HG03095 (cell line): ENCODE results near the gene AGBL5.
"Not testable (repeated sequence)": the region's sequence is repeated elsewhere in the genome, so short reads cannot be mapped to it uniquely, and the experiment has no call there.

Experiments used
- ATAC-seq: cut with Tn5 transposase; IDR thresholded peaks from one replicate; pipeline ENCODE4 v1.9.1; 2021; ENCODE audit warnings: moderate library complexity; ENCODE audit not compliant: unreplicated experiment

Gene AGBL5

GRCh38 chr2:27051902-27052645 is 606 bp downstream of the AGBL5 start:
- ATAC-seq: peak; percentile 0

DNA sequence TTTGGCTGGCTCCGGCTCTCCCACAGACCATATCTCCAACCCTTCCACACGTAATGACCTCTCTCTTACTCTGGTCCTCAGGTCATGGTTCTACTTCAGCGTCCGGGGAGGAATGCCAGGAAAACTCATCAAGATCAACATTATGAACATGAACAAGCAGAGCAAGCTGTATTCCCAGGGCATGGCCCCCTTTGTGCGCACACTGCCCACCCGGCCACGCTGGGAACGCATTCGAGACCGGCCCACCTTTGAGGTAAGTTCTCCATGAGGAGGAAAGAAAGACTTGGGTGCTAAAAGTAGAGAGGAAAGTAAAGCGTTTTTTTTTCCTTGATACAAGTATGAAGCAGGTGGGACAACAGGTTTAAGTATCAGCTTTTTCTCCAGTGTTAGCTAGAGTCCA is 1.9 kb downstream of the AGBL5 start:
- no peak for ATAC-seq

- no peak for ATAC-seq
These were observed 2.3 kb downstream of the AGBL5 start for GRCh38 chr2:27053776-27054175.

DNA sequence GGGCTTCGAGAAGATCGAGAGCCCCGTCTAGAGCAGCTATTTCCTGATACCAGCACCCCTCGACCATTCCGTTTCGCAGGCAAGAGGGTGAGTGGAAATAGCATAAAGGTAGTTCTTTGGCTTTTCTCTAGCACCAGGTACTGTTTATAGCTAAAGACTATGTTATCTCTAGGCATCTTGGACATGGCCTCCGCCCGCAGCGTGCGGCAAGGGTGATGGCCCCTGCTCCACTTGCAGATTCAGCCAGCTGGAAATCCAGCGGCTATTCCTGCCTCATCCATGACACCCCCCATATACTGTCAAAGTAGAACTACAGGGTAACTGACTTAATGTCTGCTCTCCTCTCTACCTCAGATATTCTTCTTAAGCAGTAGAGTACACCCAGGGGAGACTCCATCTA is 3.3 kb downstream of the AGBL5 start:
- no peak for ATAC-seq

GRCh38 chr2:27057184-27057583 is 5.7 kb downstream of the AGBL5 start:
- ATAC-seq: no peak

DNA sequence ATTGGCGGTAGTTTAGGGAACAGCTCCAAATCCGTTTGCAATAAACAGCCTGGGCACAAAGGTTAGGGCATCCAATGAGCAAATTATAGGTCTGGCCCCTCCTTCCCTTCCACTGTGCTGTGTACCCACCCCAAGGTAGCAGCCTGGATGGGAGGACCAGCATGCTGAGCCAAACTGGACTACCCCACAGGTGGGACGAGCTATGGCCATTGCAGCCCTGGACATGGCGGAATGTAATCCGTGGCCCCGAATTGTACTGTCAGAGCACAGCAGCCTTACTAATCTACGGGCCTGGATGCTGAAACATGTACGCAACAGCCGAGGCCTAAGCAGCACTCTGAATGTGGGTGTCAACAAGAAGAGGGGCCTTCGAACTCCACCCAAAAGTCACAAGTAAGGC is 6.7 kb downstream of the AGBL5 start:
- no peak for ATAC-seq

DNA sequence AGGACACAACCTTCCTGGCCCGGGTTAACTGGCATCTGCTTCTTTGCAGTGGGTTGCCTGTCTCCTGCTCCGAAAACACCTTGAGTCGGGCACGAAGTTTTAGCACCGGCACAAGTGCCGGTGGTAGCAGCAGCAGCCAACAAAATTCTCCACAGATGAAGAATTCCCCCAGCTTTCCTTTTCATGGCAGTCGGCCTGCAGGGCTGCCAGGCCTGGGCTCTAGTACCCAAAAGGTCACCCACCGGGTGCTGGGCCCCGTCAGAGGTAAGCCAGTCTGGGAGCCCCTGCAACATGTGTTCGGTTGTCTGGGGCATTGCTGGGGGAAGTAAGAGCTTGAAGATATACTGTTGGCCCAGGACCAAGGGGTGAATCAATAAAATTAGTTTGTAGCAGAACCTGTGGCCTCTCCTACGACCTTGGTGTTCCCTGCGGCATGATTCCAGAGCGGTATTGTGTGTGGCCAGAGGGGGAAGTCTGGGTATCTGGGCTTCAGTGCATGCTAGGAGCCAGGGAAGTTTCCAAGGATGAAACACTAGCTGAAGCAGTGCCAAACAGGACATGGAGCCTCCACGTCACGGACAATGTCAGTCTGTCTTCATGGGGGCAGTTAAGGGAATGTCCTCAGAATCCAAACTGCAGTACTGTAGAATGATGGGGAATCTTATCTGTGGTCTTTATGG is 7.8 kb downstream of the AGBL5 start:
- no peak for ATAC-seq

DNA sequence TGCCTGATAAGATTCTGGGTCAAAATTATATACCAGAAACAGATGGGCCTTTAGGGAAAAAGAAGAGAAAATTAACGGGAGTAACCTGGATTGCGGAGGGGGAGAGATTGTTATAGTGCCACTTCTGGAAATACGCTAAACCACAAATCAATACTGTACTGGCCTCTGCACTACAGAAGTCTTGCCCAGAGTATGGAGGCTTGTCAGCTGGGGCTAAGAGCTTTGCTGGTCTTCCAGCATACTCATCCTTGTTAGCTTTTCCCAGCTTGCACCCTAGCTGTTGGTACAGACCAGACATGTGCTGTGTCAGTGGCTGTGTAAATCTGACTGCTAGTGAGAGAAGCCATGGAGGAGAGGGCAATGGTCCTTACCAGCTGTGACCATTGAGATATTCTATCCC is 8.9 kb downstream of the AGBL5 start:
- no peak for ATAC-seq

DNA sequence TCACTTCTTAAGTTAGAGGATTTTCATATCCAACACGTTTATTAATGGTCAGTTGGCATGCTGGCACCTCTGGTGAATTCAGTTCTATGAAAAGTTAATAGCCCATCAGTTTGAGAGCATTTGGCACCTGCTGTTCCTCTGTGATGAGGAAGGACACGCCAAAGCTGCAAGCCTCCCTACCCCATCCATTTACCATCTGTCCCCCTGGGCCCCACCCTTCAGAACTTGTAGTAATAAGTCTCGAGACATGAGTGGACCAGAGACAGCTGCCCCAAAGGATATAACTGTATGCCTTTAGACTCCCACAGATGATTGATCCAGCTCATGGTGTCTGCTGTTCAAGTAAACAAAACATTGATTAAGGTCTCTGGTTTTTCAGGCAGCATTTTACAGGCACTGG is 13.7 kb downstream of the AGBL5 start:
- no peak for ATAC-seq

- ATAC-seq: no peak
These were observed 15.9 kb downstream of the AGBL5 start for GRCh38 chr2:27067385-27067784.

DNA sequence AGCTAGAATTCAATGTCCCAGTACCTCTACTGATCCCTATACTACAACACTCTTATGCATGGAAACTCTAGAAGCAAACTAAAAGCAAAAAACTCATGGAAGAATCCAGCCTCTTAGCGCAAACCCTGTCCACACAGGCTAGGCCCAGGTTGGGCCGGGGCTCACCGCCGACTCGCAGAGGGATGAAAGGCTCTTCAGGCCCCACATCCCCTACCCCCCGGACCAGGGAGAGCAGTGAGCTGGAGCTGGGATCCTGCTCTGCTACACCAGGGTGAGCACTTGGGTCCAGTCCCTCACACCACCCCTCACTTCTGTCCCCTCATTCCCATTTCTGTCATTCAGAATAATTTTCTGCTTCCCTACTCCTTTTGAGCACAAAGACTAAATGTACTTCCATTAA is 18.0 kb downstream of the AGBL5 start:
- ATAC-seq: no peak

- no peak for ATAC-seq
These were observed 18.6 kb downstream of the AGBL5 start for GRCh38 chr2:27069961-27070618.

DNA sequence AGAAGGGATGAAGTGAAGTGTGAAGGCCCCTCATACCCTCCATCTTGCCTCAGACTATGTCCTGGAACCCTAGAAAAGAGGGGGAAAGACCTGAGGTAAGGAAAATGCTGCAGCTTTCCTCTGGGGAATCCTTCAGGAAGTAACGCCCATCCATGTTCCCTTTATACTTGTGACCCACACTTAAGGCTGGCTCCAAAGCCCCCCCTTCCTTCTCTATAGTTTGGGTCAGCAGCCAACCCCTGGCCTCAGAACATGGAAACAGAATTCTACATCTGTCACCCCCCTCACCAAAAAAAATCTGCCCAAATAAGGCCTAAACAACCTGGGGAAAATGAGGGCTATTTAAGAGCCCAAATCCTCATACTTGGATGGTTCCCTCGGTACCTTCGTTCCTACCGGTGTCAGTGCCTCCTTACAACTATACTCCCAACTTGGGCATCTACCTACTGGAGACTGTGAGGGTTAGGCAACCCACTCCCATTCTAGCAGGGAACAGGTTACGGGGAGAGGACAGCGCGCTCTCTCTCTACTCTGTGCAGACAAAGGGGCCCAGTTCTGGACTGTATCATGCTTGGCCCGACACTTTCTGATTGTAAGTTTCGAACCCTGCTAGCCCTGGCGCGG is 19.3 kb downstream of the AGBL5 start:
- ATAC-seq: peak; percentile 3

GRCh38 chr2:27071277-27071989 is 20.0 kb downstream of the AGBL5 start, which contains the start of gene OST4:
Gene OST4, minus strand, starts transcription at chr2:27071654.
- peak; percentile 76 for ATAC-seq

GRCh38 chr2:27071990-27072830 is 20.7 kb downstream of the AGBL5 start:
- ATAC-seq: no peak

GRCh38 chr2:27072920-27073319 is 21.5 kb downstream of the AGBL5 start:
- ATAC-seq: no peak

DNA sequence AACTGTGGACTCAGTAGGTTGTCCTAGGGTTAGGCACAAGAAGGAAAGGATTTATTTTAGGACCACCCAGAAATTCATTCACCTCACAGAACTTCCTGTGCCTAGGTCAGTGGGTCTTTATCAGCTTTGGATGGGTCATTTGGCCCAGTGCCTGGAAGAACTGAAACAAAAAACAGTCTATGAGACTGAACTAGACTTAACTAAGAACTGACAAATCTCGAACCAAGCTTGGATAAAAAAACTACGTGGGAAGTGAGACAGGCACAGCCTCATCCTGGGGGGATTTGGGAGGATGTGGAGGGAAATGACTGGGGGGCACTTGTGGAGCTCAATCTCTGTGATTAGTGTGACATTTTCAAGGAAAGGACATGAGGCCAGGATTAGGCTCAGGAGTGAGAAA is 22.3 kb downstream of the AGBL5 start:
- ATAC-seq: no peak

DNA sequence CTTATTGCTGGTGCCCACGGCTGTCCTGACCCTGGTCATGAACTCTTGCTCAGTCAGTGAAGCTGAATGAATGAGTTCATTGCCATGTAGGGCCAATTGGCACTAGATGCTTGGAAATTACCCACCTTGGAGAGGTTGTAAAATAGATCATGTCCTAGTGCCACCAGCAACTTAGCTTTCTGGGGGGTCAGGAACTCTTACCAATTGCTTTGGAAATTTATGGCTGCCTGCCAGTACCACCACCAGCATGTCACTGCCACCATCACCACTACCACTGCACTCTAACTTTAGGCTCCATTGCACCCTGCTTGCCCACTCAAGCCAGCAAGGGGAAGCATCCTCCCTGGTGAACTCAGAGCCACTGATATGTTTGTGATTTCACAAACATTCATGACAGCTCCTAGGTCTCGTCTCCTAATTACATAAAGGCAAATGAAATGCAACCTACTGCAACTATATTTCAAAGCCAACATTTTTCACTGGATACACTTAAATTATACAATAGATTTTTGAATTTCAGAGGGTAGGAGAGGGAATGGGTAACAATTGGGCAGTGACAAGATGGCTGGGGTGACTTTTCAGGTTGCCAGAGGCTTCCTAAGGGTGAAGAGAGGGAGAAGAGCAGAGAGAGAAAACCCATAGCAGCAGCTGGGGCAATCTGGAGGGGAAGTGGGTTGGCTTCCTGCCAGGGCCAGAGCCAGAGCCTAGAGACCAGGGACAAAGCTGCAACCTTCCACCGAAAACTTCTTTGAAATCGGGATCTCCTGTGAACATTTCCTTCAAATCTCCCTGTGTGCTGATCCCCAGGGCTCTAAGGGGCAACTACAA is 23.5 kb downstream of the AGBL5 start:
- ATAC-seq: no peak

DNA sequence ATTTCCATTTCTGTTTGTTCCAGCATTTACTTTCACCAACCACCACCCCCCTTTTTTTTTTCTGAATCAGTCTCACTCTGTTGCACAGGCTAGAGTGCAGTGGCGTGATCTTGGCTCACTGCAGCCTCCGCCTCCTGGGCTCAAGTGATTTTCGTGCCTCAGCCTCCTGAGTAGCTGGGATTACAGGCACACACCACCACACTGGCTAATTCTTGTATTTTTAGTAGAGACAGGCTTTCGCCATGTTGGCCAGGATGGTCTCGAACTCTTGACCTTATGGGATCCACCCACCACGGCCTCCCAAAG is 24.1 kb downstream of the AGBL5 start:
- ATAC-seq: not testable (repeated sequence)
